Measurements from ENCODE around the gene NUP42.

DNA sequence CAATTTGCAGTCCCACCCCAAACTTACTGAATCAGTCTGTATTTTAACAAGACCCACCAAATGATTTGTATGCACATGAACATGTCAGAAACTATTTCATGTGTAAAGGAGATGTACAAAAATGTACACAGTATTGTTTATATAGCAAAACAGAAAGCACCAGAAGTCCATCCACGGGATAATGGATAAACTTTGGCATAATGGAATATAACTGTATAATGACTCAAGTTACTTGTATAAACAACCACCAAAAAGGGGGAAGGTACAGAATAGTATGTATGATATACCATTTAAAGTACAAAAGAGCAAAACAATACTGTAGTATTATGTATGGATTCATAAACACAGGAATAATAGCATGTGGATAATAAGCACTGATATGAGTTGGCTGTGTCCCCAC lies 22.4 kb downstream of the NUP42 start:
- TF ChIP-seq, protein P1, sequence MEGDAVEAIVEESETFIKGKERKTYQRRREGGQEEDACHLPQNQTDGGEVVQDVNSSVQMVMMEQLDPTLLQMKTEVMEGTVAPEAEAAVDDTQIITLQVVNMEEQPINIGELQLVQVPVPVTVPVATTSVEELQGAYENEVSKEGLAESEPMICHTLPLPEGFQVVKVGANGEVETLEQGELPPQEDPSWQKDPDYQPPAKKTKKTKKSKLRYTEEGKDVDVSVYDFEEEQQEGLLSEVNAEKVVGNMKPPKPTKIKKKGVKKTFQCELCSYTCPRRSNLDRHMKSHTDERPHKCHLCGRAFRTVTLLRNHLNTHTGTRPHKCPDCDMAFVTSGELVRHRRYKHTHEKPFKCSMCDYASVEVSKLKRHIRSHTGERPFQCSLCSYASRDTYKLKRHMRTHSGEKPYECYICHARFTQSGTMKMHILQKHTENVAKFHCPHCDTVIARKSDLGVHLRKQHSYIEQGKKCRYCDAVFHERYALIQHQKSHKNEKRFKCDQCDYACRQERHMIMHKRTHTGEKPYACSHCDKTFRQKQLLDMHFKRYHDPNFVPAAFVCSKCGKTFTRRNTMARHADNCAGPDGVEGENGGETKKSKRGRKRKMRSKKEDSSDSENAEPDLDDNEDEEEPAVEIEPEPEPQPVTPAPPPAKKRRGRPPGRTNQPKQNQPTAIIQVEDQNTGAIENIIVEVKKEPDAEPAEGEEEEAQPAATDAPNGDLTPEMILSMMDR (IDR thresholded peaks at IDR 0.05; ENCODE audit: extremely low read depth in 1 of 2, insufficient read depth in 1 of 2, low read depth in 1 of 2, low read length in 2 of 2), result no peak
- no peak for TF ChIP-seq POLR2A (IDR thresholded peaks at IDR 0.05; ENCODE audit: low read depth, low read length)

Measured in endothelial cell of umbilical vein (primary cell).